Testis (tissue), 3 donors: ENCODE measurements around the gene PRKAG2. TPM values are rescaled to one million over a fixed set of nuclear protein-coding genes. Genes with fewer than 3 reads are reported as not detected.
"Not testable (repeated sequence)": the region's sequence is repeated elsewhere in the genome, so short reads cannot be mapped to it uniquely, and the experiment has no call there.

Experiments used
- DNase-seq: peaks from one replicate; pipeline ENCODE4 v3.0.0-alpha.2; 2019
- H3K27ac ChIP-seq, 2 donors: fragments of 200-600 bp; sonication (generic); one replicate each; pipeline ENCODE4 v1.5.1; 2019
- H3K27me3 ChIP-seq: fragments of 200-600 bp; sonication (generic); one replicate; pipeline ENCODE4 v1.5.1; 2019
- H3K36me3 ChIP-seq: fragments of 200-600 bp; sonication (generic); one replicate; pipeline ENCODE4 v1.5.1; 2017; ENCODE audit warnings: low read depth; ENCODE audit errors: missing control alignments
- H3K4me1 ChIP-seq: fragments of 200-600 bp; sonication (generic); one replicate; pipeline ENCODE4 v1.5.1; 2019
- H3K4me3 ChIP-seq, 2 donors: fragments of 200-600 bp; sonication (generic); one replicate each; pipeline ENCODE4 v1.5.1; 2017 to 2019
- H3K9me3 ChIP-seq: fragments of 200-600 bp; sonication (generic); one replicate; pipeline ENCODE4 v1.5.1; 2017
- CTCF ChIP-seq, 3 experiments: fragments of 450-650 bp in 2 of 3; fragments of 200-600 bp in 1 of 3; sonication (generic) in 1 of 3; IDR thresholded peaks; one replicate each; pipeline ENCODE4 v1.5.1; 2016 to 2019; ENCODE audit warnings: antibody characterized with exemption in 3 of 3, mild to moderate bottlenecking in 2 of 3, moderate library complexity in 1 of 3
- POLR2A ChIP-seq: fragments of 450-650 bp; IDR thresholded peaks from one replicate; pipeline ENCODE4 v1.6.1; 2017; ENCODE audit warnings: antibody characterized with exemption, mild to moderate bottlenecking, moderate library complexity
- WGBS, 2 donors: methylation state at CpG; one replicate each; pipeline ENCODE4 v1.1.5; 2018; 5-methylcytosine and 5-hydroxymethylcytosine counted together
- intact Hi-C: fragments of 100-400 bp; cut with DNase I; formaldehyde crosslinking; loops from one replicate; pipeline ENCODE4 v1.15.1; 2023; ENCODE audit warnings: low total_unique reads
- polyA plus RNA-seq: library from polyadenylated mRNA; stranded (reverse); fragments of 350-450 nt; fragmentation: Illumina TruSeq; extraction: RNeasy Lipid Tissue Mini Kit (QIAGEN cat#74804); gene quantifications from one replicate; pipeline ENCODE4 v1.2.3, GENCODE V29; 2014; ENCODE audit warnings: low read depth, low replicate concordance; ENCODE audit not compliant: insufficient read depth
- total RNA-seq, 2 donors: library from RNA; depleted of rRNA; stranded (reverse); fragments of >200 nt; gene quantifications; one replicate each; pipeline ENCODE4 v1.2.3, GENCODE V29; 2016

Gene PRKAG2
- total and polyA plus RNA-seq, 3 donors from 2014 or later, result 27.9 to 28.7 (median 28.6) TPM

GRCh38 chr7:151844071-151844824 lies 32.7 kb downstream of the PRKAG2 start:
- DNase-seq, result no peak
- H3K4me3 ChIP-seq, result no peak overlapping the region
- TF ChIP-seq POLR2A (no peak), CTCF (IDR thresholded peaks at IDR 0.05) (no peak)
- H3K27me3 ChIP-seq, result no peaks in the 10 kb centered on the region
- no peak overlapping the region for H3K27ac ChIP-seq
- no peaks in the 10 kb centered on the region for H3K36me3 ChIP-seq
- no peaks in the 10 kb centered on the region for H3K4me1 ChIP-seq
- 91 to 92% methylated on average over 20 of the region's 20 CpGs for WGBS, 2 donors
- intact Hi-C loops, result no loop called here
- no peaks in the 10 kb centered on the region for H3K9me3 ChIP-seq

GRCh38 chr7:151843181-151843580 lies 33.7 kb downstream of the PRKAG2 start:
- H3K36me3 ChIP-seq, result no peaks in the 10 kb centered on the region
- no peaks in the 10 kb centered on the region for H3K4me1 ChIP-seq
- H3K9me3 ChIP-seq, result no peaks in the 10 kb centered on the region
- no peak overlapping the region for H3K27ac ChIP-seq
- intact Hi-C loops, result no loop called here
- no peak for DNase-seq
- no peaks in the 10 kb centered on the region for H3K27me3 ChIP-seq
- TF ChIP-seq POLR2A (no peak), CTCF (IDR thresholded peaks at IDR 0.05) (no peak)
- H3K4me3 ChIP-seq, result no peak overlapping the region
- 86 to 87% methylated on average over 5 of the region's 5 CpGs for WGBS, 2 donors

GRCh38 chr7:151841395-151842051 lies 35.4 kb downstream of the PRKAG2 start:
- H3K27me3 ChIP-seq, intact Hi-C loops, H3K9me3 ChIP-seq, H3K36me3 ChIP-seq, H3K4me1 ChIP-seq, H3K27ac ChIP-seq, H3K4me3 ChIP-seq, DNase-seq: not testable (repeated sequence)
- 97 to 98% methylated on average over 1 of the region's 1 CpG for WGBS, 2 donors

- Histone ChIP-seq H3K27ac (no peak overlapping the region), H3K36me3 (no peaks in the 10 kb centered on the region), H3K9me3 (no peaks in the 10 kb centered on the region), H3K4me1 (no peaks in the 10 kb centered on the region), H3K4me3 (no peak overlapping the region), H3K27me3 (no peaks in the 10 kb centered on the region)
- DNase-seq, result no peak
- whole genome bisulfite sequencing, 2 donors, result 89 to 90% methylated on average over 13 to 18 of the region's 18 CpGs
- intact Hi-C loops, result no loop called here
- TF ChIP-seq CTCF (IDR thresholded peaks at IDR 0.05) (no peak), POLR2A (no peak)
Measured at GRCh38 chr7:151840088-151840910, 36.6 kb downstream of the PRKAG2 start.

- no peak for DNase-seq
- Histone ChIP-seq H3K4me3 (no peak overlapping the region), H3K4me1 (no peaks in the 10 kb centered on the region), H3K36me3 (no peaks in the 10 kb centered on the region), H3K9me3 (no peaks in the 10 kb centered on the region), H3K27me3 (no peaks in the 10 kb centered on the region), H3K27ac (no peak overlapping the region)
- intact Hi-C loops, result no loop called here
- TF ChIP-seq CTCF (IDR thresholded peaks at IDR 0.05), result no peak
- no peak for TF ChIP-seq POLR2A
- 78 to 84% methylated on average over 11 to 13 of the region's 13 CpGs for WGBS, 2 donors
Measured at GRCh38 chr7:151839451-151839921, 37.4 kb downstream of the PRKAG2 start.
